Endodermal cell (in vitro differentiated cells): ENCODE results near the gene TARS3. TPM values are rescaled to one million over a fixed set of nuclear protein-coding genes. Genes with fewer than 3 reads are reported as not detected.
"Not testable (repeated sequence)": the region's sequence is repeated elsewhere in the genome, so short reads cannot be mapped to it uniquely, and the experiment has no call there.

Source experiments
- DNase-seq: peaks from one replicate; pipeline ENCODE4 v3.0.0-alpha.2; 2017
- H3K27ac ChIP-seq: 2 replicates; pipeline ENCODE4 v1.5.1; 2013; ENCODE audit warnings: mild to moderate bottlenecking, low read depth, low read length, moderate library complexity
- H3K27me3 ChIP-seq: 2 replicates; pipeline ENCODE4 v1.6.1; 2013; ENCODE audit warnings: mild to moderate bottlenecking, low read length, moderate library complexity; ENCODE audit not compliant: insufficient read depth, control insufficient read depth, poor library complexity, severe bottlenecking
- H3K36me3 ChIP-seq: 2 replicates; pipeline ENCODE4 v1.7.0; 2013; ENCODE audit warnings: mild to moderate bottlenecking, low read length, moderate library complexity; ENCODE audit not compliant: control insufficient read depth, insufficient read depth
- H3K4me1 ChIP-seq: one replicate; pipeline ENCODE4 v1.7.0; 2013; ENCODE audit warnings: low read length; ENCODE audit not compliant: control insufficient read depth, insufficient read depth
- H3K4me3 ChIP-seq: 2 replicates; pipeline ENCODE4 v1.5.1; 2013; ENCODE audit warnings: mild to moderate bottlenecking, low read length, moderate library complexity
- H3K9ac ChIP-seq: 2 replicates; pipeline ENCODE4 v1.6.1; 2013; ENCODE audit warnings: mild to moderate bottlenecking, low read length, moderate library complexity; ENCODE audit not compliant: poor library complexity, severe bottlenecking; ENCODE audit errors: extremely low read depth
- H3K9me3 ChIP-seq: 2 replicates; pipeline ENCODE4 v1.6.1; 2013; ENCODE audit warnings: mild to moderate bottlenecking, low read length, moderate library complexity; ENCODE audit not compliant: control insufficient read depth
- H3K27ac Mint-ChIP-seq: 2 replicates; pipeline ENCODE4 v1.8.0; 2020; ENCODE audit warnings: mixed read lengths
- H3K27me3 Mint-ChIP-seq: 2 replicates; pipeline ENCODE4 v1.8.0; 2021; ENCODE audit warnings: mild to moderate bottlenecking, mixed read lengths; ENCODE audit not compliant: insufficient read depth
- H3K36me3 Mint-ChIP-seq: 2 replicates; pipeline ENCODE4 v1.8.0; 2020; ENCODE audit warnings: low read depth, mixed read lengths
- H3K4me1 Mint-ChIP-seq: 2 replicates; pipeline ENCODE4 v1.8.0; 2020; ENCODE audit warnings: mixed read lengths
- H3K4me3 Mint-ChIP-seq: 2 replicates; pipeline ENCODE4 v1.8.0; 2020; ENCODE audit warnings: mild to moderate bottlenecking, moderate library complexity, mixed read lengths
- H3K9me3 Mint-ChIP-seq: 2 replicates; pipeline ENCODE4 v1.8.0; 2020; ENCODE audit warnings: mild to moderate bottlenecking, mixed read lengths
- CTCF ChIP-seq: fragments of 200-600 bp; sonication (generic); conservative IDR thresholded peaks from 2 replicates; pipeline ENCODE4 v1.5.0; 2021; ENCODE audit warnings: antibody characterized with exemption, mild to moderate bottlenecking
- WGBS, 2 experiments: methylation state at CpG; one replicate each; pipeline versions ENCODE4 v1.1.5 to v1.1.7; 2013; ENCODE audit warnings: missing lambda C conversion rate in 2 of 2, mixed read lengths in 1 of 2; ENCODE audit not compliant: insufficient coverage in 1 of 2, insufficient read length in 1 of 2; 5-methylcytosine and 5-hydroxymethylcytosine counted together
- total RNA-seq, 2 donors: library from RNA; stranded (reverse); fragmentation: NEBNext Ultra II Directional in 1 of 2; extraction: Animal tissue kit (Norgen Biotek cat#: 25700) in 1 of 2; gene quantifications; 2 replicates in 1 of 2; 3 replicates in 1 of 2; pipeline ENCODE4 v1.2.1, GENCODE V29; 2021

Gene TARS3
- total RNA-seq, 2 donors from 2014 or later, result 11.7 to 13.6 TPM

DNA sequence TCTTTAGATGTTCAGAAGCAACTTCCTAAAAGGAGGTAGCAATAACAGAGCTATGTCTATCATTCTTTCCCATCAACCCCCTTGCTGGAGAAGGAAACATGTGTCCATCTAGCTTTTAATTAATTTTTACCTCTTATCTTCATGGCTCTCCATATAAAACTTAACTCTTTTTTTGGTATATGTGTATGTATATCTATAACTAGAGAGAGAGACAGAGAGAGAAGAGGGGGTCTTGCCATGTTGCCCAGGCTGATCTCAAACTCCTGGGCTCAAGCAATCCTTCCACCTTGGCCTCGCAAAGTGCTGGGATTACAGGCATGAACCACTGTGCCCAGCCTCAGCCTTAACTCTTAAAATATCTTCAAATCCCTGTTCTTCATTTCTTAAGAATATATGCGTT, 10.6 kb upstream of the TARS3 start:
- not testable (repeated sequence) for H3K4me3 Mint-ChIP-seq, H3K36me3 Mint-ChIP-seq, H3K9ac ChIP-seq, H3K4me3 ChIP-seq, H3K4me1 ChIP-seq, H3K27me3 Mint-ChIP-seq, H3K27ac Mint-ChIP-seq, H3K9me3 Mint-ChIP-seq, DNase-seq, H3K36me3 ChIP-seq, H3K27ac ChIP-seq, H3K4me1 Mint-ChIP-seq, H3K27me3 ChIP-seq, H3K9me3 ChIP-seq
- whole genome bisulfite sequencing, 2 experiments, result 89 to 93% methylated on average over 1 to 2 of the region's 2 CpGs

- 85 to 100% methylated on average over 2 of the region's 2 CpGs for WGBS, 2 experiments
Measured at GRCh38 chr15:101733545-101733944, 9.3 kb upstream of the TARS3 start.

DNA sequence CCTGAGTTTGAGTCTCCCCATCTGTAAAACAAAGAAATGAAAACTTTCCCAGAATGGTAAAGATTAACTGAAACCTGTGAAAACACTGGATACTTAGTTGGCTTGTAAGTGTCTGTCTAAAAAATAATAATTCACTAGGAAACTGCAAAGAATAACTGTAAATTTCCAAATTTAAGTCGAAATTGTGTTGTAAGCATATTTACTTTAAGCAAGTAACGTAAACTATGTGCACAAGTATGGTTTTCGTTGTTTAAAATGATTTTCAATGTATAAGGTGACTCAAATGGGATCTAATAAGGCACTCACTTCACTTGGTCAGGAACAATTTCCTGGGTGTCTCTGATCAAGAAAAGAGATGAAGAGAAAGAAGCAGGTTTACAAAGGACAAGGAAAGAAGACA, 8.5 kb upstream of the TARS3 start:
- H3K27me3 Mint-ChIP-seq, result no peaks in the 10 kb centered on the region
- Histone ChIP-seq H3K27ac (no peak overlapping the region), H3K36me3 (no peaks in the 10 kb centered on the region), H3K27me3 (no peaks in the 10 kb centered on the region), H3K4me3 (no peak overlapping the region), H3K9ac (no peak overlapping the region), H3K4me1 (peaks cover 3% of the 10 kb centered on the region), H3K9me3 (no peaks in the 10 kb centered on the region)
- TF ChIP-seq CTCF, result no peak
- no peak overlapping the region for H3K27ac Mint-ChIP-seq
- H3K36me3 Mint-ChIP-seq, result no peaks in the 10 kb centered on the region
- no peak overlapping the region for H3K4me3 Mint-ChIP-seq
- no peak for DNase-seq
- 81 to 85% methylated on average over 3 of the region's 3 CpGs for WGBS, 2 experiments
- H3K9me3 Mint-ChIP-seq, result no peaks in the 10 kb centered on the region
- H3K4me1 Mint-ChIP-seq, result peaks cover 9% of the 10 kb centered on the region

More at GRCh38 chr15:101733545-101733944, 9.3 kb upstream of the TARS3 start:
- no peak for DNase-seq
- Histone ChIP-seq H3K36me3 (no peaks in the 10 kb centered on the region), H3K27ac (no peak overlapping the region), H3K9me3 (no peaks in the 10 kb centered on the region), H3K27me3 (no peaks in the 10 kb centered on the region), H3K4me3 (no peak overlapping the region), H3K4me1 (peaks cover 3% of the 10 kb centered on the region), H3K9ac (no peak overlapping the region)
- no peaks in the 10 kb centered on the region for H3K27me3 Mint-ChIP-seq
- no peak overlapping the region for H3K27ac Mint-ChIP-seq
- no peaks in the 10 kb centered on the region for H3K36me3 Mint-ChIP-seq
- no peak for TF ChIP-seq CTCF
- no peaks in the 10 kb centered on the region for H3K9me3 Mint-ChIP-seq
- H3K4me3 Mint-ChIP-seq, result no peak overlapping the region
- peaks cover 9% of the 10 kb centered on the region for H3K4me1 Mint-ChIP-seq

GRCh38 chr15:101731746-101732145, 7.5 kb upstream of the TARS3 start:
- no peaks in the 10 kb centered on the region for H3K9me3 ChIP-seq
- H3K4me3 Mint-ChIP-seq, result no peak overlapping the region
- H3K4me3 ChIP-seq, result no peak overlapping the region
- H3K36me3 ChIP-seq, result no peaks in the 10 kb centered on the region
- no peaks in the 10 kb centered on the region for H3K27me3 ChIP-seq
- WGBS, 2 experiments, result 78 to 89% methylated on average over 6 of the region's 6 CpGs
- no peaks in the 10 kb centered on the region for H3K27me3 Mint-ChIP-seq
- no peak overlapping the region for H3K27ac Mint-ChIP-seq
- peaks cover 7% of the 10 kb centered on the region for H3K4me1 ChIP-seq
- no peak for TF ChIP-seq CTCF
- H3K9ac ChIP-seq, result no peak overlapping the region
- peaks cover 9% of the 10 kb centered on the region for H3K4me1 Mint-ChIP-seq
- H3K27ac ChIP-seq, result no peak overlapping the region
- no peaks in the 10 kb centered on the region for H3K36me3 Mint-ChIP-seq
- no peaks in the 10 kb centered on the region for H3K9me3 Mint-ChIP-seq
- no peak for DNase-seq
